ENCODE data around the gene BCAP31.

- TF ChIP-seq POLR2A (IDR thresholded peaks at IDR 0.05) = no peak
- no peak for TF ChIP-seq CTCF (IDR thresholded peaks at IDR 0.05)
These were observed 1.7 kb upstream of the BCAP31 start for GRCh38 chrX:153725832-153726285.
